ENCODE results near the gene PFDN1.
"Not testable (repeated sequence)": the region's sequence is repeated elsewhere in the genome, so short reads cannot be mapped to it uniquely, and the experiment has no call there.

PFDN1 gene

DNA sequence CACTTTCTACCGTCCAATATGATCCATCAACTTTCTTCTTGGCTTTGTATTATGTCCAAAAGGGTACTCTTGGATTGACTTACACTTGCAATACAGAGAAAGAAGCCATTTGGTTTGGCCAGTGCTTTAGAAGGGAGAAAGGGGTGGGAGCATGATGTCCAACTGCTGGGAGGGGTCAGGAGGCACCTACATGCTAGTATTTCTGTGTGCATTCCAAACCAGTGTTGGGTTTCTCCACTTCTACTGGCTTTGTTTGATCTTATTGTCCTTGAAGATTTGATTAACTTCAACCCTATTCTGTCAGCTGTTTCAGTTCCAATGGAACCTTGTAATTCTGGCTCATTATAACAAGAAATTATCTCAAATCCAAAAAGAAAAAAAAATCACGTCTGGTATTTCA, 100.3 kb downstream of the PFDN1 start:
- in situ Hi-C loops (cut with MboI; ENCODE audit: low pct_unique_long_range_greater_than_20kb, low sequenced_read_pairs) = no loop called here

DNA sequence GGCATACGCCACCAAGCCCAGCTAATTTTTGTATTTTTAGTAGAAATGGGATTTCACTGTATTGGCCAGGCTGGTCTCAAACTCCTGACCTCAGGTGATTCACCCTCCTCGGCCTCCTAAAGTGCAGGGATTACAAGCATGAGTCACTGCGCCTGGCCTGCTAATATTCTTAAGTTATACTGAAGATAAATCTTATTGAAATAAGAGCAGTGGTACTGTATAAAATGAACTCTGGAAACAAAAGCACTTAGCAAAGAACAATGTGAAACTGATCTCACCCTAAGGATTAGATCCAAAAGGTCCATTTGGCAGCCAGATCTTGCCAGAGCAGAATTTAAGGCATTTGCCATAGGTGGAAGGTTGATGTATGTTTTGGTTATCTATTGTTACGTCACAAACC, 100.8 kb downstream of the PFDN1 start:
- in situ Hi-C loops (cut with MboI; ENCODE audit: low pct_unique_long_range_greater_than_20kb, low sequenced_read_pairs) = no loop called here
- no peak for DNase-seq

More for the DNA sequence above, 100.3 kb downstream of the PFDN1 start:
- no peak for DNase-seq

DNA sequence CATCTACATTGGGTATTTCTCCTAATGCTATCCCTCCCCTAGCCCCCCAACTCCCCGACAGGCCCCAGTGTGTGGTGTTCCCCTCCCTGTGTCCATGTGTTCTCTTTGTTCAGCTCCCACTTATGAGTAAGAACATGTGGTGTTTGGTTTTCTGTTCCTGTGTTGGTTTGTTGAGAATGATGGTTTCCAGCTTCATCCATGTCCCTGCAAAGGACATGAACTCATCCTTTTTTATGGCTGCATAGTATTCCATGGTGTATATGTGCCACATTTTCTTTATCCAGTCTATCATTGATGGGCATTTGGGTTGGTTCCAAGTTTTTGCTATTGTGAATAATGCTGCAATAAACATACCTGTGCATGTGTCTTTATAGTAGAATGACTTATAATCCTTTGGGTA, 104.0 kb downstream of the PFDN1 start:
- in situ Hi-C loops (cut with MboI; ENCODE audit: low pct_unique_long_range_greater_than_20kb, low sequenced_read_pairs); DNase-seq: not testable (repeated sequence)

DNA sequence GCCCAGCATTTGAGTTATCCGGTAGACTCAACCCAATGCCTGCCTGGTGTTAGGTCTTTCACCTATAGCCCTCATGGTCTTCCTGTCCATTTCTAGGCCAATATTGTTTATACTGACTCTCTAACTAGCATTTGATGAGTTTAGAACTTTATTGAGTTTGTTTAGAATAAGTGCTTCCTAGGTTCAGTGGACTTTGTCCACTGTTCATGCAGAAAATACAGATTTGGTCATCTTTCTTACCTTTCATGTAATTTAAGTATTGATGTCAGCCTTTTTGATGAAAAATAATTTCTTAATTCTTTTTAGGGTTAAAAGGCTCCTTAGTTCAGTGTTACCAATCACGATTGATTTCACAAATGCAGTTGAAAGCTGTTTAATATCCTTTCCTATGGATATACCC, 105.9 kb downstream of the PFDN1 start:
- in situ Hi-C loops (cut with MboI; ENCODE audit: low pct_unique_long_range_greater_than_20kb, low sequenced_read_pairs) = no loop called here
- DNase-seq = no peak

DNA sequence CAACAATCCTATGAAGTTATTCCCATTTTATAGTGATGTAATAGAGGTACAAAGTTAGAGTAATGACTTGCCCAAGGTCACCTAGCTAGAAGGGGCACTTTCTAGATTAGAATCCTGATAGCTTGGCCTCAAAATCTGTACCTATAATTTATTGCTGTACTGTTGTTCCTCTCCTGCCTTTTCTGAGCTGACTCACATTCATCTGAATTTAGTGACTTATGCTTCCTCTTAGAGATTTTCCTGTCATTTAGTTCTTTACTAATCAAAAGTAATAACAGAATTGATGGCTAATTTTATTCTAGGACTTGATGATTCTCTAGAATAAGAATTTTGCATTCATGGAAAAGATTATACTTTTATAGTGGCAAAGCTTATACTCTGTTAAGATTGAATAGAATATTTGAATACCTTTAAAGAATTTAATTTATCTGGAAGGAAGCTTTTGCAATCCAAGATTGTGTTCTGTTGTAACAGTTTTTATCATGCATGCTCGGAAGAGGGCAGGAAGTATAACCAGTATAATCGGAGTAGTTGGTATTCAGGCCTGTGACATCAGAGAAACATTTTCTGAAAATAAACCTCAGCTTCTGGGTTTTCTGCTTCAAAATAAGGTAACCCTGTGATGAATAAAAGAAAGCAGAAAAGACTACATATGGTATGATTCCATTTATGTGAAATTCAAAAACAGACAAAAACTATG, 106.6 kb downstream of the PFDN1 start:
- DNase-seq = no peak
- in situ Hi-C loops (cut with MboI; ENCODE audit: low pct_unique_long_range_greater_than_20kb, low sequenced_read_pairs) = no loop called here

Measured in KBM-7 (cell line).